Endothelial cell of umbilical vein (primary cell): ENCODE measurements around the gene PPCDC. TPM values are rescaled to one million over a fixed set of nuclear protein-coding genes. Genes with fewer than 3 reads are reported as not detected.

ENCODE experiments used
- BruUV-seq: library from RNA; stranded (reverse); fragments of 400-500 nt; replicated peaks from 2 replicates; lab custom pipeline; 2021; lab: Mats Ljungman, UMichigan
- CTCF ChIA-PET: fragments of 300-600, 350-600 bp; sonication (Branson Sonifier 250); formaldehyde crosslinking; loops from one replicate; lab custom pipeline; 2021; ENCODE audit warnings: antibody characterized with exemption, inconsistent platforms; lab: Charles Lee
- POLR2A ChIA-PET: fragments of 300-600, 350-600 bp; sonication (Branson Sonifier 250); formaldehyde crosslinking; loops from one replicate; lab custom pipeline; 2021; ENCODE audit warnings: antibody characterized with exemption, inconsistent platforms; lab: Charles Lee
- DNase-seq: peaks from one replicate; pipeline ENCODE4 v3.0.0-alpha.2; 2011; ENCODE audit warnings: low read depth, low spot score
- FAIRE-seq: peaks from 2 replicates; lab custom pipeline; 2011; peaks lifted over from hg19 to GRCh38; lab: Jason Lieb, UNC
- H2AFZ ChIP-seq: 2 replicates; pipeline ENCODE4 v1.6.0; 2012; ENCODE audit warnings: low read depth, low read length, control low read depth, inconsistent platforms
- H3K27ac ChIP-seq: 2 replicates; pipeline ENCODE4 v1.5.1; 2011; ENCODE audit warnings: low read depth, mild to moderate bottlenecking, control low read depth, low read length, moderate library complexity; ENCODE audit not compliant: insufficient read depth
- H3K27me3 ChIP-seq, 2 experiments: 2 replicates each; pipeline versions ENCODE4 v1.6.0 to v1.6.1; 2011; ENCODE audit warnings: low read length in 2 of 2, mixed read lengths in 1 of 2; ENCODE audit not compliant: control insufficient read depth in 2 of 2, insufficient read depth in 2 of 2
- H3K36me3 ChIP-seq, 2 experiments: 2 replicates in 1 of 2; 3 replicates in 1 of 2; pipeline ENCODE4 v1.5.1; 2011; ENCODE audit warnings: low read length in 2 of 2, mild to moderate bottlenecking in 1 of 2, moderate library complexity in 1 of 2; ENCODE audit not compliant: control insufficient read depth in 2 of 2, insufficient read depth in 2 of 2; ENCODE audit errors: extremely low read depth in 1 of 2
- H3K4me1 ChIP-seq: 3 replicates; pipeline ENCODE4 v1.5.1; 2011; ENCODE audit warnings: mild to moderate bottlenecking, low read length; ENCODE audit not compliant: control insufficient read depth, insufficient read depth; ENCODE audit errors: extremely low read depth
- H3K4me2 ChIP-seq: 2 replicates; pipeline ENCODE4 v1.6.1; 2011; ENCODE audit warnings: low read length, control low read depth, mixed read lengths; ENCODE audit not compliant: insufficient read depth
- H3K4me3 ChIP-seq, 3 experiments: fragments of 200-600 bp in 1 of 3; sonication (generic), shearing (Covaris generic) in 1 of 3; replicated peaks in 1 of 3; 2 replicates each; pipeline ENCODE4 v1.5.1; 2011 to 2016; ENCODE audit warnings: control low read depth in 3 of 3, low read length in 3 of 3, mild to moderate bottlenecking in 2 of 3, inconsistent platforms in 1 of 3, low read depth in 1 of 3, moderate library complexity in 1 of 3; ENCODE audit not compliant: insufficient read depth in 1 of 3
- H3K79me2 ChIP-seq: 2 replicates; pipeline ENCODE4 v1.6.0; 2012; ENCODE audit warnings: low read length, inconsistent platforms; ENCODE audit not compliant: control insufficient read depth, insufficient read depth
- H3K9ac ChIP-seq: replicated peaks from 2 replicates; pipeline ENCODE3; 2011; ENCODE audit warnings: low read length, control low read depth; ENCODE audit not compliant: insufficient read depth; ENCODE audit errors: extremely low read depth
- H3K9me1 ChIP-seq: replicated peaks from 3 replicates; pipeline ENCODE4 v1.6.0; 2011; ENCODE audit warnings: mild to moderate bottlenecking, low read length; ENCODE audit not compliant: control insufficient read depth, insufficient read depth; ENCODE audit errors: extremely low read depth
- H3K9me3 ChIP-seq: replicated peaks from 2 replicates; pipeline ENCODE4 v1.5.1; 2012; ENCODE audit warnings: low read length, inconsistent platforms; ENCODE audit not compliant: control insufficient read depth, insufficient read depth
- H4K20me1 ChIP-seq: replicated peaks from 2 replicates; pipeline ENCODE3; 2011; ENCODE audit warnings: mild to moderate bottlenecking, low read length; ENCODE audit not compliant: control insufficient read depth, insufficient read depth; ENCODE audit errors: extremely low read depth
- CTCF ChIP-seq, 2 donors: IDR thresholded peaks; 1 replicate in 1 of 2; 2 replicates in 1 of 2; pipeline ENCODE4 v1.5.1; 2011; ENCODE audit warnings: low read length in 2 of 2, mild to moderate bottlenecking in 2 of 2, moderate library complexity in 2 of 2, control low read depth in 1 of 2, inconsistent platforms in 1 of 2, low read depth in 1 of 2; ENCODE audit not compliant: insufficient read depth in 1 of 2; ENCODE audit errors: extremely low read depth in 1 of 2
- EZH2 ChIP-seq: IDR thresholded peaks from 2 replicates; pipeline ENCODE4 v1.6.1; 2012; ENCODE audit warnings: borderline replicate concordance, low read depth, mild to moderate bottlenecking, moderate library complexity, low read length, inconsistent platforms; ENCODE audit not compliant: severe bottlenecking
- FOS ChIP-seq: IDR thresholded peaks from 2 replicates; pipeline ENCODE4 v1.6.1; 2011; ENCODE audit warnings: mild to moderate bottlenecking, low read length, moderate library complexity, borderline replicate concordance; ENCODE audit not compliant: insufficient read depth
- GATA2 ChIP-seq: IDR thresholded peaks from 2 replicates; pipeline ENCODE4 v1.7.0; 2011; ENCODE audit warnings: low read depth, mild to moderate bottlenecking, moderate library complexity, mixed read lengths, low read length; ENCODE audit not compliant: insufficient read length, insufficient read depth
- JUN ChIP-seq: IDR thresholded peaks from 2 replicates; pipeline ENCODE4 v1.6.1; 2011; ENCODE audit warnings: borderline replicate concordance, low read depth; ENCODE audit not compliant: insufficient read length, insufficient read depth
- MAX ChIP-seq: IDR thresholded peaks from 2 replicates; pipeline ENCODE4 v1.6.1; 2011; ENCODE audit not compliant: insufficient read depth, insufficient read length
- MYC ChIP-seq: IDR thresholded peaks from one replicate; pipeline ENCODE4 v1.6.1; 2011; ENCODE audit warnings: mild to moderate bottlenecking, low read depth, low read length
- POLR2A ChIP-seq: IDR thresholded peaks from 2 replicates; pipeline ENCODE4 v1.6.1; 2012; ENCODE audit warnings: low read depth, mild to moderate bottlenecking, control low read depth, low read length
- POLR2AphosphoS5 ChIP-seq: IDR thresholded peaks from 2 replicates; pipeline ENCODE4 v1.6.1; 2012; ENCODE audit warnings: low read depth, mild to moderate bottlenecking, control low read depth, low read length, moderate library complexity; ENCODE audit not compliant: insufficient read depth
- dilution Hi-C: fragments of 300-500 bp; cut with MboI; formaldehyde crosslinking; loops from one replicate; pipeline ENCODE4 v1.15.0; 2019; ENCODE audit warnings: low sequenced_read_pairs; ENCODE audit not compliant: extremely low pct_ligation_motif_present
- intact Hi-C: fragments of 100-400 bp; cut with micrococcal nuclease; formaldehyde crosslinking; loops from one replicate; pipeline ENCODE4 v1.10.0; 2022
- polyA plus RNA-seq, 4 experiments: library from polyadenylated mRNA; depleted of rRNA in 3 of 4; stranded (reverse) in 3 of 4; unstranded in 1 of 4; fragments of >200 nt; gene quantifications; 2 replicates each; pipeline versions ENCODE4 v1.2.1 to v1.2.3, GENCODE V29; 2011 to 2012; ENCODE audit warnings: missing spikeins in 1 of 4
- total RNA-seq: library from RNA; stranded (reverse); gene quantifications from 2 replicates; pipeline ENCODE4 v1.2.3, GENCODE V29; 2021

The PPCDC gene
- total and polyA plus RNA-seq, 2 donors (not counting 3 experiments of a cell fraction or from before 2014, with no cell fraction given), result 14.5 to 21.4 TPM

- POLR2A ChIA-PET, result no interaction called here
These were observed 28.3 kb downstream of the PPCDC start for GRCh38 chr15:75051711-75052110.

More at GRCh38 chr15:75051711-75052110, 28.3 kb downstream of the PPCDC start:
- H3K4me2 ChIP-seq, result no peak overlapping the region
- no TSS peak for BruUV-seq
- H3K27me3 ChIP-seq, result no peaks in the 10 kb centered on the region
- FAIRE-seq (no peak), DNase-seq (no peak)
- peaks cover 22% of the 10 kb centered on the region for H3K4me1 ChIP-seq
- H2AFZ ChIP-seq, result no peak overlapping the region
- dilution Hi-C loops (no loop called here), intact Hi-C loops (no loop called here)
- no peaks in the 10 kb centered on the region for H3K36me3 ChIP-seq
- H3K9me1 ChIP-seq, result no peaks in the 10 kb centered on the region
- TF ChIP-seq GATA2 (no peak), POLR2AphosphoS5 (no peak), POLR2A (no peak), MAX (no peak), FOS (no peak), MYC (no peak), JUN (no peak), CTCF (IDR thresholded peaks at IDR 0.05; ENCODE audit: extremely low read depth in 1 of 2, insufficient read depth in 1 of 2, low read depth in 1 of 2, low read length in 2 of 2) (no peak), EZH2 (no peak)
- CTCF ChIA-PET, result no interaction called here
- H3K9me3 ChIP-seq, result no peaks in the 10 kb centered on the region
- no peak overlapping the region for H3K27ac ChIP-seq
- H3K4me3 ChIP-seq, result no peak overlapping the region
- no peaks in the 10 kb centered on the region for H3K79me2 ChIP-seq
- H4K20me1 ChIP-seq, result no peaks in the 10 kb centered on the region
- no peak overlapping the region for H3K9ac ChIP-seq
